Measurements from ENCODE around the gene STRBP. TPM values are rescaled to one million over a fixed set of nuclear protein-coding genes. Genes with fewer than 3 reads are reported as not detected.

The STRBP gene
- total and polyA plus RNA-seq, 9 of the 15 experiments (the other 6 are each of a cell fraction or from before 2014, with no cell fraction given) = 27.7 to 84.0 (median 70.2) TPM

GRCh38 chr9:123284656-123285055, 16.3 kb upstream of the STRBP start:
- H3K4me1 ChIP-seq (replicated peaks in 1 of 2; ENCODE audit: control insufficient read depth in 2 of 2, insufficient read depth in 2 of 2, low read length in 2 of 2) = peaks cover 7 to 19% of the 10 kb centered on the region in 2 experiments
- intact Hi-C loops (cut with micrococcal nuclease) (no loop called here), in situ Hi-C loops (cut with MboI) (no loop called here)
- H3K4me2 ChIP-seq (ENCODE audit: insufficient read depth, low read length) = no peak overlapping the region
- H4K20me1 ChIP-seq (replicated peaks; ENCODE audit: control insufficient read depth, insufficient read depth, low read length) = no peaks in the 10 kb centered on the region
- H3K4me3 ChIP-seq = no peak overlapping the region
- no peaks in the 10 kb centered on the region for H3K36me3 ChIP-seq (ENCODE audit: control insufficient read depth, insufficient read depth, low read length)
- ChIA-PET POLR2A (interaction anchor here (0.8 to 1.7 kb wide), 2 partner anchors 12 to 19 kb away, joined by 3 to 6 read pairs; no protein-coding TSS in a partner anchor), CTCF (ENCODE audit: low intra/inter-chr PET ratio) (no interaction called here)
- 56% methylated on average over 6 of the region's 7 CpGs for WGBS (ENCODE audit: insufficient coverage, low coverage, missing lambda C conversion rate)
- H3K27me3 ChIP-seq (ENCODE audit: control insufficient read depth in 2 of 2, insufficient read depth in 2 of 2, low read length in 2 of 2) = no peaks in the 10 kb centered on the region
- H2AFZ ChIP-seq (ENCODE audit: low read depth, low read length) = peak overlapping the region; percentile 34; the same call in 1 of the 2 replicates
- ATAC-seq (no peak; the same call in 2 of the 3 replicates), DNase-seq (ENCODE audit: extremely low read depth in 1 of 4, low spot score in 3 of 4) (no peak), FAIRE-seq (no peak)
- H3K27ac ChIP-seq (ENCODE audit: extremely low read depth, low read depth, low read length) = no peak overlapping the region
- H3K9me1 ChIP-seq (ENCODE audit: control insufficient read depth, insufficient read depth, low read length) = no peaks in the 10 kb centered on the region
- H3K9ac ChIP-seq (ENCODE audit: insufficient read depth in 1 of 2, low read depth in 2 of 2, low read length in 2 of 2) = no peak overlapping the region
- no peaks in the 10 kb centered on the region for H3K79me2 ChIP-seq (ENCODE audit: control insufficient read depth, insufficient read depth, low read length)
- BruUV-seq (replicated peaks) = no TSS peak
- H3K9me3 ChIP-seq (replicated peaks; ENCODE audit: control insufficient read depth, insufficient read depth, low read depth, low read length) = no peaks in the 10 kb centered on the region
- no peak for TF ChIP-seq TCF7 (IDR thresholded peaks at IDR 0.05; ENCODE audit: borderline replicate concordance)
- no peak for TF ChIP-seq FOXO4 (CRISPR knock-in tag; IDR thresholded peaks at IDR 0.05)
- no peak for TF ChIP-seq FOXJ3 (CRISPR knock-in tag; IDR thresholded peaks at IDR 0.05)
- peak; percentile 83 for TF ChIP-seq ZBTB33 (CRISPR knock-in tag; IDR thresholded peaks at IDR 0.05)
- TF ChIP-seq MCM7 (IDR thresholded peaks at IDR 0.05) = no peak
- no peak for TF ChIP-seq FUS (optimal IDR thresholded peaks at IDR 0.05; ENCODE audit: low read depth, low read length)
- TF ChIP-seq ILF3 (IDR thresholded peaks at IDR 0.05; ENCODE audit: borderline replicate concordance) = no peak
- TF ChIP-seq TFAP4 (CRISPR knock-in tag; IDR thresholded peaks at IDR 0.05; ENCODE audit: borderline replicate concordance) = peak; percentile 51; the same call in 1 of the 2 replicates

Measured in K562 (cell line).